Activated CD8-positive, alpha-beta memory T cell treated with anti-CD3 and anti-CD28 coated beads for 48 hours (primary cell): ENCODE results near the gene HPS1.

Experiments used
- DNase-seq, 3 experiments: peaks; one replicate each; pipeline ENCODE4 v3.0.0-alpha.2; 2020; ENCODE audit warnings: low read depth in 2 of 3, low spot score in 2 of 3

HPS1 gene

DNA sequence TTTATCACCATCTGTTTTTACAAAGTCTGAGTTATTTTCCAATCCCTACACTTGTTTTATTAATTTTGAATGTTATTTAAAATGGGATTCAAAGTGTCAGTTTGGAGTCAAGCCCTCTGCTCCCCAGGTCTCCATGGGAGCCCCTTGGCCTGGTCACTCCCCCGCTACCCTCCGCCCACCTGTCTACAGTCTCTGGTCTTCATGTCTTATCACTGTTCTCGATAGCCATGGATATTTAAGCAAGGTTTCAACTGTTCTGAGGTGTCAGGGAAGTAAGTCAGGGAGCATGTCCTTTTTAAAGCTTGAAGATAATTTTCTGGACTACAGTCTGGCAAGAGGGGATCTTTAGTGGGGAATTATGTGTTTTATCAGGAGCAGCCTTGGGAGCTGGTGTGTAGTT is 19.1 kb upstream of the HPS1 start:
- DNase-seq = no peak

DNA sequence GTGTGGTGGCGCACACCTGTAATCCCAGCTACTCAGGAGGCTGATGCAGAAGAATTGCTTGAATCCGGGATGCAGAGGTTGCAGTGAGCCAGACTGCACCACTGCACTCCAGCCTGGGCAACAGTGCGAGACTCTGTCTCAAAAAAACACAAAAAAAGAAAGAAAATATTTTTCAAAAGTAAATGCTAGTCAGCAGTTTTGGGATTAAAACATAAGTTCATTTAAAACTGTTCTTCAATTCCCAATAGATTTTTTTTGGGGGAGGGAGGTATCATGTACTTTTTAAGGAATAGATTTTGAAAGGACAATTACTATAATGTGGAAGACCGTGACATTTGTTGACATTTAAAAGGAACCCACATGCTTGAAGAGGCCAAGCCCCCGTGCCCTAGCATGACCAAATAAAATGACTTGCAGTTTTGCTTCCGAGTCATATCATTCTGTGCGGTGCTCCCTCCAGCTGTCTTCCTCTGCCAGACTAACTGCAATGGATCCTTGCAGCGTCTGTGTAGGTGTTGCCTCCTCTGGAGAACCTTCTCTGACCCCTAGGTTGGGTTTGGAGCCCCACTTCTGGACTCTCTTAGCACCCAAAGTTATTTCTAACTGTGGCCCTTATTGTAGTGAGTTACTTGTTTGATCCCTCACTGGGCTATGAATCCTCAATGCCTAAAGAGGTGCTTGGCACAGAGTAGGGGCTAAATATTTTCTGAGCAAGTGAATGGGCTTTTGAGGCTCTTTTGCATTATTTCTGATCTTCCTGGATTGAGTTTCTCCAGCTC is 17.4 kb upstream of the HPS1 start:
- DNase-seq = no peak

DNA sequence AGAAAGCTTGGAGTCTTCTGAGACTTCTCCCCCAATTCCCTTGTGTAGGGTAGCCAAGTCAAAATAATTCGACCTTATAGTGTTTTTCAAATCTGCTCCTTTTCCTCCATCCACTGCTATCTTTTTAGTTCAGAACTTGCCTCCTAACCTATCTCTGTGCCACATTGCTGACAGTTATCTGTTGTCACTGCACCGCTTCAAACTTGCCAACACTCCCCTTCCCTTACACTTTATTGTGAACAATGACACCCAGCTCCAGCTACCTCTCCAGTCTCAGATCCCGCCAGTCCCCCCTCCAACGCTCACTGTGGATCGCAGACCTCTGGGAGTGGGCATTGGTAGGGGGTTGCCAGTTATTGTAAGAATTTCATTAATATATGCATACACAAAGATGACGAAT is 16.3 kb upstream of the HPS1 start:
- no peak for DNase-seq

DNA sequence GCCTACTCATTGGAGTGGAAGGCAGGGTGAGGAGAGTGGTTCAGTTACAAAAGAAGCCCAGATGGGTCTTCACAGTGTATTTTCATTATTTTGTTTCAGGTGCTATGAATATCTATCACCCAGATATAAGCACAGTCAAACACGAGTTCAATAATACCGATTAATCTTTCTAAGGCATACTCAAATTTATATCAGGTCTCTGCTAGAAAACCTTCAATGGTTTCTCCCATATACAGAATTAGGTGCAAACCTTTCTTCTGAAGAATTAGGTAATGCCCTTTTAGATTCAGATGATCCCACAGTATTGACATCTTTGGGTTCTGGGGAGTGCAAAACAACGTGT is 14.7 kb upstream of the HPS1 start:
- no peak for DNase-seq

DNA sequence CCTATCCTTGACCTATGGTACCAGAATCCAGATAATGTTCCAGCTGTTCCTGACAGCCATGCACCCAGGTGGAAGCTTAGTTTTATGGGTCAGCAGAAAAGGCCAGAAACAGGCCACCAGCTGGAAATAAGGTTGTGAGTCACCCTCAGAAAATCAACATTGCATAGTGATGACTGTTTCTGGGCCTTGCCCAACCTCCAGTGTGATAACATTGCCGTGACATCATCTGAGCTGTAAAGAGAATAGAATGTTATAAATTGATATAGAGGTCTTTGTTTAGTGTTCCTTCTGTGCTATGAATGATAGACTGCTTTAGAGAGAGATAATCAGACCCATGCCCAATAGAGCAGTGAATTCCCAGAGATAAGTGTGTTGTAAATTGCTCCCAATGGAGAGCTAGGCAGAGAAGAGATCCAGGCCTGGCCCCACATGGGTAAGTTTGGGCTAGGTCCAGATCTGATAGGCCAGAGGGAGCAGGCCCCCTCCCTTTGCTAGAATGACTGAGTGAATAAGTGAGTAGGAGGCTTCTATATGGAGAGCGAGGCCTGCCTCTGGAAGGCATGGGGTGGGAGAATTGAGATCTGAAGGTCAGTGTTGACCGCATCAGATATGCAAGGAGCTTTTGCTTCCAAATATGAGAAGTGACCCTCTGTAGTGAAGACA is 14.2 kb upstream of the HPS1 start:
- no peak for DNase-seq

DNA sequence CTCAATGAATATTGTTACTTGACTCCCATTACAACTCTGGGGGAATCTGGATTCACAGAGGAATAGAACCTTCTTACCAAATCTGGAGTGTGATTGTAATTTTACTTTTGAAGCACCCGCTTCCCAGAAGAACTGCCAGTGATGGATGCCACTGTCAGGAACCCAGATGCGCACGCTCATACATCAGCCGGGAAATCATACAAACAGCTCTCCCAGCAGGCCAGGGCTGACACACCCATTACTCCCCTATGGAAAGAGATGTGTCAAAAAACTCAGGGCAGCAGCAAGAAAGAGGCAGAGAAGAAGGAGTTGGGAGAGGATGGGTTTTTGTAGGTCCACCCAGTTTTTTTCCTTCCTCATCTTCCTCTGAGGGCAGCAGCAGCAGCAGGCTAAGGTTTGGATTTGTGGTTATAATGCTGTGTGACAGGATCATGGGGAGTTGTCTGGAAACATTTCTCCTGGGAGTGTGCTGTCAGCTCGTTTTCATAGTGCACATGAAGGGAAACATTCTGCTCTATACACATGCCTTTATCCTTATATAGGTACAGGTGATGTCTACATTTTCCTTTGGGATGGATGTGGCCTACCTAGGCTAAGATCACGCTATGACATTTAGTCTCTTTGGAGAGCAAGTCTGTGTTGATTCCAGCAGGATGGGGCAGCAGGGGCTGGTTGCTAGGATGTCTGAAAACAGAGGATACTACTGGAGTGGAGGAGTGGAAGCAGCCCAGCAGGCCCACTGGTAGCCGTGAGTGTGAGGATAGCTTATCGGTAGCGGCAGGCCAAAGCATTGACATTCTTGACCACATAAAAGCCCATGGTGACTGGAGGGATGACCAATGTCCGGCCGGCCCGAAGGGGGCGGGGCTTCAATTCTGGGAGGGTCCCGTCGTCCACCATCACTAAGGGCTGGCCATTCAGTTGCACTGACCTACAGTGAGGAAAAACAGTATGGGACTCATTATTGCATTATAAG is 12.4 kb upstream of the HPS1 start:
- no peak for DNase-seq

DNA sequence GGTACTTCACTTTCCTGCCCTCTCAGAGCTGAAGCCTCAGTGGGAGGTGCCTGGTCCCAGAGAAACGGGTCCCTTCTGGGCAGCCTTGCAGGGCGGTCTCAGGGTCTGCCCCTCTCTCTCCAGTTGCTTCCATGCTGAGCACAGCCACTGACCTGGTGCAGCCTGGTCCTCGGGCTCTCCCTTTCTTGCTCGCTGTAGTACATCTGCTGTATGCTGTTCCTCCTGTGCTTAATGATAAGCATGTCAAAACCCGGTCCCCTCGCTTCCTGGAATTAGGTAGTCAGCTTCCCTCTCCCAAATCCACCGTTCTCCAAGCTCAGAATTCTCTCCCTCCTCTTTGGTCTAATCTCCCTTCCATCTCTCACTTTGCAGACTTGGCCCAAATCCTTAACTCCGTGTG is 11.0 kb upstream of the HPS1 start:
- no peak for DNase-seq

DNA sequence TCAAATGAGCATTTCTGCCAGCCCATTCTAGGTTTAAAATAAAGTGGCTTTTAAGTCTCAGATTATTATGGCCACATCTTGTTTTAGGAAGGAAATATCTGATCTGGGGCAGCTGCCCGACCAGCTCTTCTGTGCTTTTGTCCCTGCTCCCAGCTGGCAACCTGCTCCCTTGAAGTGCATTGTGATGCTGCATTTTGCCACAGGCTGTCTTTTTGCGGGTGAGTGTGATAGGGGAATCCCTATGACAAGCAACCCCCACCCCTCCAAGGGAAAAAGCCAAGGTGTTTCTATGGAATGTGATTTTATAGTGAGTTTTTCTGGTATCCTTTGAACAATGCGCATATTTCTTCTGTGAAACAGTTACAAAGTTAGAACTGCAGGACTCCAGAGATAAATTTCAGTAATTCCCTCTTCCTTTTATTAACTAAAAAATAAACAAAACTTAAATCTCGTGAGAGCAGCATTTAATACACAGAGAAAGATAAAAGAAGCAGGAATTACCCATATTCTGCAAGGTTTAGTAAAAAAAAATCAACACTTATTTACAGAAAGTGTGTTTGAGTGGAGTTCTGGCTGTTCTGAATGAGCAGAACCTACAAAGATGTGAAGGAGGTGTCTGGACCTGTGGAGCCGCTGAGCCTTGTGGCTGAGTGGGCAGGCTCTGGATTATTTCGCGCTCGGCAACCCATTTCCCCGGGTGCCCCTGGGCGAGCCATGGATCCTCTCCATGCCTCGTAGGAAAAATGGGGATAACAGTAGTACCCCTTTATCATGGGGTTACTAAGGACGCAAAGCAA is 10.1 kb upstream of the HPS1 start:
- no peak for DNase-seq

DNA sequence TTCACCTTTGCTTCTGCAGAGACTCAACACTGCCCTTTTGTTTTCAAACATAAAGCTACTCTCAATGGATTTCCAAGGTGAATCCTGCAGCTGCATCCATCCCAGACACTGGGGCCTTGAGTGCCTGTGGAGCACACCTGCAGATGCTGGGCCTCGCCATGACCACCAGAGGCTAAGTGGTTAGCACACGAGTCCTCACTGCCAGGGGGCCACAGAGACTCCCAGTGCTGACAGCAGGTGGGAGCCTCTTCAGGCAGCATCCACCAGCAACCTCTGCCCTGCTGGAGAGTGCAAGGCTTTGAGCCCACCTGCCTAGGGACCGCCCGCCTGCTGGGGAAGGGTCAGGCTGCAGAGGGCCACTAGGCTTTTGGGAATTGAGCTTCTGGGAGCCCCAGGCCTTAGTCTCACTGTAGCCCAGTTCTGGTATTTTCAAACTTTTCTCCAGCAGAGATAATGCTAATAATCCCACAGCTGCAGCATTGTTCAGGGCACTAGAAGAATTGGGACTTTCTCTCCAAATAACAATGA is 9.4 kb upstream of the HPS1 start:
- DNase-seq = no peak

DNA sequence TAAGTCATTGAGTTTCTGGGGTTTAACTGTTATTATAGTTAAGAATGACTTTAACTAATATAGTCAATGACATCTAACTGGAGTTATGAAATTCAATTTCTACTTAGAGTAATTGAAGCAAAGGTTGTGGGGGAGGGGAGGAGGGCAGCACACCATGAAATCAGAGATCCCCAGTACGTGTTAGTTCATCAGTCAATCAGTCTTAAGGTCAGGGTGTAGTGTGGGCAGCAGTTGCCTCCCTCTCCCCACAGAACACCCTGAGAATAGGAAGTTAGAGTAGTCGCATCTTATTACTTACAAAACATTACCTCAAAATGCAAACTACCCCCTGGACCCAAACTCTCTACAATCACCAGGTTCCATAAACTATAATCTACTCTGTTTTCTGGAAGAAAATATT is 7.0 kb upstream of the HPS1 start:
- DNase-seq = no peak

DNA sequence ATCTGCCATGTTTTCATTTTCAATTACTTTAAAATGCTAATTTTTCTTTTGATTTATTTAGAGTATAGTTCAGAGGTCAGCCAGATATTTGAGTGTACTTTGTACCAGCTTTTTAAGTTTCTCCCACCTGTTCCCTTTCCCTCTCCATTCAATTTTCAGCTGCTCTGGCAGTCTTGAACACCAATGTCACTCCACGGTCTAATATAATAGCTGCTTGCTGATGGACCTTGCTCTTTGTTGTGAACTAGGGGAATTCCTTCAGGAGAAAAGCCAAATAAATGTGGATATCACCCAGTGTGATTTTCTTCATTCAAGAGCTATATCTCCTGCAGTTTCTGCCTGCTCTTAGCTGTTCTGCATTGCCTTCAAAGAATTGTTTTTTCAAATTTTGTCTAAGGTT is 3.9 kb upstream of the HPS1 start:
- DNase-seq = no peak

DNA sequence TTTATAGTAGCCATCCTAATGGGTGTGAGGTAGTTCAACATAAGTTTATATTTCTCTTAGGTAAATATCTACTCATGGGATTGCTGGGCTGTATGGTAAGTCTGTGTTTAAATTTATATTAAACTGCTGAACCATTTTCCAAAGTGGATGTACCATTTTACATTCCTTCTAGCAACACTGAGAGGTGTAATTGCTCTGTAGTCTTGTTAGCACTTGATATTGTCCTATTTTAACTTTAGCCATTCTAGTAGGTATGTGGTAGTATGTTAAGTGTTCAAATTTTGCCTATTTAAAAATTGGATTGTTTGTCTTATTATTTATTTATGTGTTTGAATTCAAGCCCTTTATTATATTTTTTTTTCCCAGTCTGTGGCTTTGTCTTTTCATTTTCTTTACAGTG is 2.6 kb upstream of the HPS1 start:
- no peak for DNase-seq

DNA sequence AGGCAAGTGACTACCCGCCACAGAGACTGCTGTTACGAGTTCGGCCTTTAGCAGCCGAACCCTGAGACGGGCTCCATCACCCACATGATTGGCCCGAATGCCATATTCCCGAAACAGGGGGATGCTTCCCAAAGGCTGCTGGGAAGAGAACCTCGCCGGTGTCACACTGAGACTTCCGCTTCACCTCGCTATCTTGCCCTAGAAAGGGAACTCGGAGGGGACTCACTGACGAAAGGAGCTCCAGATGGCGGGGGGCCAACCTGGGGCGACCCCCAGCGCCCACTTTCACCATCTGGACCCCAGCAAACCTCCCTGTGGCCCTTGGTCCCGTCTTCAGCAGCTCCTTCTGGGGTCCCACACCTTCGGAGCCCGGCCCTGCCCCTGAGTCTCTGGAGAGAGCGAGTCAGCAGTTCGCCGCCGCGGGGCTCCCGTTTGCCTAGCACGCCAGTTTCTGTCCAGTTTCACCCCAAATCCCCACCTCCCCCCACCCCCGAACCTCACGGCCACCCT is 529 bp downstream of the HPS1 start:
- peak in 1 of 3 experiments; percentile 15 for DNase-seq

DNA sequence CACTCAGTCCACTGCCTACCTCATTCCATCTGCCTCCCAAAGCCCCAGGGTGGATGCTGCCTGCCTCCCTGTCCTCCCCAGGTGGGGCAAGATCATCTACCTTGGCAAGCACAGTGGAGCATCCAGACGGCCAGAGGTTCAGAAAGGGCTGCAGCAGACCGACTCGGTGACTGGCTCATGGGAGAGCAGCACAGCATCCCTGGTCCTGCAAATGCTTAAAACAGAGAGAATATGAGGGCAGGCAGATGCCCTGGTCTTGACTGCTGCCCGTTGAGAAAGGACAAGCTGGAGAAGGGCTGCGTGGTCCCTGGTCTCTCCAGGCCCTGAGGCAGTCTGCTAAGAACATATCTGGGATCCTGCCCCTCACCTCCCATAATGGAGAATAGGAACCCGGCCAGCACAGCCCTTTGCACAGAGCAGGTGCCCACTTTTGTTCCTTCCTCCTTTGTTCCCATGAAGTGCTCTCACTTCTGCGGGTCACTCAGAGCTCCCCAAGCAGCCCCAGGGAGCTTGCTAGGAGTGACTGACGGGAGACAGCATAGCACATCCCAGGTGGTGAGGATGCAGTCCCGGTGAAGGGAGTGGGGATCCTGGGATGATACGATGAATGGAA is 1.4 kb downstream of the HPS1 start:
- DNase-seq = no peak

DNA sequence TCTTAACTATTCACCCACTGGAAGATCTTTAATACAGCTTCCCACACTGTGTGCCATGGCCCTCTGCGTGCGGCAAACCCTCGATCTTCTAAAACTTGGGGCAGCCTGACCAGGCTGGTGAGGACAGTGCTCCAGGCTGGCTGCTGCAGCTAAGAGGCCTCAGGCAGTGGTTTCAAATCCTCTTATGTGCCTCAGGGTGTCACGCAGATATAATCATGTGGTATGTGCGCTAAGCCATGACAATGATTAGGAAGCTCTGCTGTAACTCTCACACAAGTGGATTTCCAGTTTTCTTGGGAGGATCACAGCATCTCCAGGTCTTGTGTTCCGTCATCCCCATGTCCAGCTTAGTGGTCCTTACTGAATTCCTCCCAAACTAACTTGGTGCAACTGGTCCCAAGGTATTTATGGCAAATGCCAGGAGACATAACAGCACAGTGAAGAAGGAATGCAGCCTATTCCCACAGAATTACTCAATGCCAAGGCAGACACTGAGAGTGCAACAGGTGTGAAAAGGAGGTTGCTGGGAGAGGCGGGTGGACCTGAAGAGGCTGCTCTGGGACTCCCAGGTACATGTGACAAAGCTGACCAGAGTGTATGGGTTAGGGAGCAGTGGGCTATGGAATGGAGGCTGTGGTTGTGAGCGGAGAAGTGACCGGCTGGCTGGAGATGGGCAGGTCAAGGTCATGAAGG is 2.3 kb downstream of the HPS1 start:
- DNase-seq = no peak

DNA sequence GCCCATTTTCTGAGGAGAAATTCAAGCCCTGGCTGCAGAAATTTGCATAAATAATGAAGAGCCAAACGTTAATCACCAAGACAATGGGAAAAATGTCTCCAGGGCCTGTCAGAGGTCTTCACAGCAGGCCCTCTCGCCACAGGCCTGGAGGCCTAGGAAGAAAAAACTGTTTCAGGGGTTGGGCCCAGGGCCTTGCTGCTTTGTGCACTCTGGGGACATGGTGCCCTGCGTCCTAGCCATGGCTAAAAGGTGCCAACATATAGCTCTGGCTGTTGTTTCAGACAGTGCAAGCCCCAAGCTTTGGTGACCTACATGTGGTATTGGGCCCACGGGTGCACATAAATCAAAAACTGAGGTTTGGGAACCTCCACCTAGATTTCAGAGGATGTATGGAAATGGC is 8.0 kb downstream of the HPS1 start:
- DNase-seq = no peak

DNA sequence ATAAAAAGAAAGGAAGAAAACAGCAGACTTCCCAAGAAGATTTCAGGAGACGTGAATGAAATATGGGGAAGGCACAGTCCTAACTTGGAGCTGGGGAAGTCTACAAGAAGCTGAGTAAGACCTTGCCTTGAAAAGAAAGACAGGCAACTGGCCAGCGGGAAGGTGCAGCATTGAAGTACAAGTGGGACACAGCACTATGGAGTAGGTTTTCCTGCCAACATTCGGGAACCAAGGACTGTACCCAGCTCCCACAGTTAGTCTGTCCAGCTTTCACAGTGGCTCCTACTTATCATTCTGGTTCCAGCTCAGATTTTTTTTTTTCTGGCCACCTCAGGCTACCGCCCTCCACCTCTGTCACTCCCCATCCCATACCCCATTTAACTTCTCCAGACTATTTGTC is 10.0 kb downstream of the HPS1 start:
- no peak for DNase-seq

DNA sequence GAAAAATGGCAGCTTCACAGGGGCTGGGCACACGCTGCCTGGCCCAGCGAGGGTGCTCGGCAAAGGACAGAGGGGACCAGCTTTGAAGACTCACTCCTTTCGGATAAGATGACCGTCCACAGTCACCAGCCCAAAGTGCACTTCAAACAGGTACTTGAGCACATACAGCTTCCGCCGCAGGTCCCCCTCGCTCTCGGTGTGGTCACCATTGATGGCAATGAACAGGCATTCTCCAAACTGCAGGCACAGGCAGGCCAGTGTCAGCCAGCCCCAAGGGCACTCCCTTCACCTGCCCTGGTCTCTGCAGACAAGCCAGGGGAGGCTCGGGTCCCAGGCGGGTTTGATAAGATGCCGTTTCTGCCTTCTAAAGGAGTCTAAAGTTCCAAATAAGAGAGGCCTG is 11.6 kb downstream of the HPS1 start:
- DNase-seq = no peak

DNA sequence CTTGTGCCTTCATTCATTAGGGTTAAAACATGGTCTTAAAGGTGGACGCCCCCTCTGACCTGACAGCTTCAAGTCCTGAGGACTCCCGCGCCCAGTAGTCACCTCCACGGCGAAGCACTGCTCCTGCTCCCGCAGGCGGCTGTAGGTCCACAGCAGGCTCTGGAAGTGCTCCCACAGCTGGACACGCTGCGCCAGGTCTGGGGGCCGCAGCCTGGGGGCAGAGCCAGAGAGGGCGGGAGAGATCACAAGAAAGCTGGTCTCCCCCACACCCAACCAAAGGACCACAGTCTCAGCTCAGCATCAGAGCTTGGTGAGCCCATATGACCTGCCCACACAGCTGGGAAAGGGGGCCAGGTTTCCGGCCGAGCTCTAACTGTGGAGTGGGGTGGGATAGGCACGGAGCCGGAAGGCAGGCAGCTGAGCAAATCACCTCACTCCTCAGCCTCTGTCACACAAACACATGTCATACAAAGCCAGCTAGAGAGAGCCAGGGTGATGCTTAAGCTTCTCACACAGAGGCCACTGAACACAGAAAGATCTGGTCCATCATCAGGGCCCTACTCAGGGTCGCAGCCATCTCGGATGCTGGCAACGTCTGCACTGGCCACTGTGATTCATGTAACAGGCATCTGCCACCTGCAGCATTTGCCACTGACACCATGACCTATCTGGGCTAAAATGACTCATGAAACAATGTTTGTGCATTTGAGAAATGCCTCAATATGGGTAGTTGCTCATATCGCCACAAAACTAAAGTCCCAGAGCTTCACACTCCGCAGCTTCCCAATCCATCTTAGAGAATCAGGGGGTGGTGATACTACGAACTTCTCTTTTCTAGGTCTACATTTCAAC is 12.6 kb downstream of the HPS1 start:
- DNase-seq = no peak
